ENCODE results near the gene ANXA5.

The ANXA5 gene

GRCh38 chr4:121677524-121677923 is 19.3 kb downstream of the ANXA5 start:
- Histone ChIP-seq H2BK5ac (ENCODE audit: low read length) (no peak overlapping the region), H3K79me1 (ENCODE audit: low read depth, low read length) (no peaks in the 10 kb centered on the region), H3K27me3 (ENCODE audit: control insufficient read depth in 3 of 3, insufficient read depth in 3 of 3, low read depth in 1 of 3, low read length in 3 of 3) (no peaks in the 10 kb centered on the region), H2BK120ac (ENCODE audit: low read depth, low read length) (no peak overlapping the region), H3K23ac (ENCODE audit: low read depth, low read length, poor library complexity) (no peak overlapping the region), H2BK15ac (ENCODE audit: low read length) (no peak overlapping the region), H2BK12ac (ENCODE audit: low read length) (no peak overlapping the region), H3K14ac (ENCODE audit: low read length) (no peak overlapping the region), H3K9ac (ENCODE audit: low read depth, low read length, poor library complexity) (no peak overlapping the region), H4K91ac (ENCODE audit: low read depth, low read length, poor library complexity) (no peak overlapping the region), H2AK5ac (ENCODE audit: low read depth, low read length) (no peak overlapping the region), H2AFZ (ENCODE audit: low read length) (no peak overlapping the region), H3K18ac (ENCODE audit: low read length) (no peak overlapping the region), H4K8ac (ENCODE audit: low read depth, low read length) (no peak overlapping the region), H3K4me3 (ENCODE audit: low read length in 2 of 2) (no peak overlapping the region), H3K4ac (ENCODE audit: low read length) (no peak overlapping the region), H3K4me2 (ENCODE audit: insufficient read depth, low read length, poor library complexity, severe bottlenecking) (no peak overlapping the region), H3K27ac (replicated peaks; ENCODE audit: low read length) (no peak overlapping the region), H3K36me3 (replicated peaks in 1 of 2; ENCODE audit: control insufficient read depth in 2 of 2, insufficient read depth in 2 of 2, low read length in 2 of 2) (peaks cover 16 to 93% of the 10 kb centered on the region in 2 donors), H3K9me3 (replicated peaks in 1 of 2; ENCODE audit: control insufficient read depth in 2 of 2, insufficient read depth in 1 of 2, low read depth in 1 of 2, low read length in 2 of 2) (no peaks in the 10 kb centered on the region), H3K4me1 (ENCODE audit: control insufficient read depth in 2 of 2, insufficient read depth in 1 of 2, low read depth in 1 of 2, low read length in 2 of 2) (no peaks in the 10 kb centered on the region)
- no peak for DNase-seq (ENCODE audit: low spot score)
- no CpG with 5 or more reads among the region's 1 CpG for WGBS, 2 donors (ENCODE audit: extremely low coverage in 2 of 2, insufficient read length in 2 of 2, insufficient replicate concordance in 1 of 2)

GRCh38 chr4:121676345-121677075 is 20.3 kb downstream of the ANXA5 start:
- Histone ChIP-seq H2AK5ac (ENCODE audit: low read depth, low read length) (no peak overlapping the region), H2AFZ (ENCODE audit: low read length) (no peak overlapping the region), H3K4me1 (ENCODE audit: control insufficient read depth in 2 of 2, insufficient read depth in 1 of 2, low read depth in 1 of 2, low read length in 2 of 2) (no peaks in the 10 kb centered on the region), H3K4me3 (ENCODE audit: low read length in 2 of 2) (no peak overlapping the region), H3K9me3 (replicated peaks in 1 of 2; ENCODE audit: control insufficient read depth in 2 of 2, insufficient read depth in 1 of 2, low read depth in 1 of 2, low read length in 2 of 2) (no peaks in the 10 kb centered on the region), H2BK12ac (ENCODE audit: low read length) (no peak overlapping the region), H3K18ac (ENCODE audit: low read length) (no peak overlapping the region), H3K27ac (replicated peaks; ENCODE audit: low read length) (no peak overlapping the region), H3K79me1 (ENCODE audit: low read depth, low read length) (no peaks in the 10 kb centered on the region), H3K23ac (ENCODE audit: low read depth, low read length, poor library complexity) (no peak overlapping the region), H3K36me3 (replicated peaks in 1 of 2; ENCODE audit: control insufficient read depth in 2 of 2, insufficient read depth in 2 of 2, low read length in 2 of 2) (peaks cover 18 to 93% of the 10 kb centered on the region in 2 donors), H2BK5ac (ENCODE audit: low read length) (no peak overlapping the region), H2BK15ac (ENCODE audit: low read length) (no peak overlapping the region), H3K27me3 (ENCODE audit: control insufficient read depth in 3 of 3, insufficient read depth in 3 of 3, low read depth in 1 of 3, low read length in 3 of 3) (no peaks in the 10 kb centered on the region), H3K9ac (ENCODE audit: low read depth, low read length, poor library complexity) (no peak overlapping the region), H3K14ac (ENCODE audit: low read length) (no peak overlapping the region), H3K4ac (ENCODE audit: low read length) (no peak overlapping the region), H4K8ac (ENCODE audit: low read depth, low read length) (no peak overlapping the region), H4K91ac (ENCODE audit: low read depth, low read length, poor library complexity) (no peak overlapping the region), H3K4me2 (ENCODE audit: insufficient read depth, low read length, poor library complexity, severe bottlenecking) (no peak overlapping the region), H2BK120ac (ENCODE audit: low read depth, low read length) (no peak overlapping the region)
- DNase-seq (ENCODE audit: low spot score), result no peak
- no CpG with 5 or more reads among the region's 6 CpGs for WGBS, 2 donors (ENCODE audit: extremely low coverage in 2 of 2, insufficient read length in 2 of 2, insufficient replicate concordance in 1 of 2)

GRCh38 chr4:121675715-121676114 is 21.1 kb downstream of the ANXA5 start:
- H3K9ac ChIP-seq (ENCODE audit: low read depth, low read length, poor library complexity), result no peak overlapping the region
- no peak overlapping the region for H2AFZ ChIP-seq (ENCODE audit: low read length)
- H2BK120ac ChIP-seq (ENCODE audit: low read depth, low read length), result no peak overlapping the region
- no peak overlapping the region for H3K23ac ChIP-seq (ENCODE audit: low read depth, low read length, poor library complexity)
- H3K27me3 ChIP-seq (ENCODE audit: control insufficient read depth in 3 of 3, insufficient read depth in 3 of 3, low read depth in 1 of 3, low read length in 3 of 3), result no peaks in the 10 kb centered on the region
- no peaks in the 10 kb centered on the region for H3K9me3 ChIP-seq (replicated peaks in 1 of 2; ENCODE audit: control insufficient read depth in 2 of 2, insufficient read depth in 1 of 2, low read depth in 1 of 2, low read length in 2 of 2)
- no peak overlapping the region for H2AK5ac ChIP-seq (ENCODE audit: low read depth, low read length)
- H3K14ac ChIP-seq (ENCODE audit: low read length), result no peak overlapping the region
- H2BK5ac ChIP-seq (ENCODE audit: low read length), result no peak overlapping the region
- H2BK15ac ChIP-seq (ENCODE audit: low read length), result no peak overlapping the region
- no CpG with 5 or more reads among the region's 2 CpGs for WGBS, 2 donors (ENCODE audit: extremely low coverage in 2 of 2, insufficient read length in 2 of 2, insufficient replicate concordance in 1 of 2)
- no peak overlapping the region for H3K27ac ChIP-seq (replicated peaks; ENCODE audit: low read length)
- H3K79me1 ChIP-seq (ENCODE audit: low read depth, low read length), result no peaks in the 10 kb centered on the region
- no peak for DNase-seq (ENCODE audit: low spot score)
- no peaks in the 10 kb centered on the region for H3K4me1 ChIP-seq (ENCODE audit: control insufficient read depth in 2 of 2, insufficient read depth in 1 of 2, low read depth in 1 of 2, low read length in 2 of 2)
- no peak overlapping the region for H4K8ac ChIP-seq (ENCODE audit: low read depth, low read length)
- no peak overlapping the region for H3K4me2 ChIP-seq (ENCODE audit: insufficient read depth, low read length, poor library complexity, severe bottlenecking)
- no peak overlapping the region for H2BK12ac ChIP-seq (ENCODE audit: low read length)
- no peak overlapping the region for H4K91ac ChIP-seq (ENCODE audit: low read depth, low read length, poor library complexity)
- H3K36me3 ChIP-seq (replicated peaks in 1 of 2; ENCODE audit: control insufficient read depth in 2 of 2, insufficient read depth in 2 of 2, low read length in 2 of 2), result peaks cover 15 to 93% of the 10 kb centered on the region in 2 donors
- no peak overlapping the region for H3K4me3 ChIP-seq (ENCODE audit: low read length in 2 of 2)
- no peak overlapping the region for H3K18ac ChIP-seq (ENCODE audit: low read length)
- H3K4ac ChIP-seq (ENCODE audit: low read length), result no peak overlapping the region

- no peak overlapping the region for H4K91ac ChIP-seq (ENCODE audit: low read depth, low read length, poor library complexity)
- no peak overlapping the region for H2BK15ac ChIP-seq (ENCODE audit: low read length)
- H2BK5ac ChIP-seq (ENCODE audit: low read length), result no peak overlapping the region
- no peaks in the 10 kb centered on the region for H3K9me3 ChIP-seq (replicated peaks in 1 of 2; ENCODE audit: control insufficient read depth in 2 of 2, insufficient read depth in 1 of 2, low read depth in 1 of 2, low read length in 2 of 2)
- DNase-seq (ENCODE audit: low spot score), result no peak
- no peaks in the 10 kb centered on the region for H3K79me1 ChIP-seq (ENCODE audit: low read depth, low read length)
- no peak overlapping the region for H3K4me2 ChIP-seq (ENCODE audit: insufficient read depth, low read length, poor library complexity, severe bottlenecking)
- no peak overlapping the region for H3K4ac ChIP-seq (ENCODE audit: low read length)
- no peak overlapping the region for H2AK5ac ChIP-seq (ENCODE audit: low read depth, low read length)
- H3K36me3 ChIP-seq (replicated peaks in 1 of 2; ENCODE audit: control insufficient read depth in 2 of 2, insufficient read depth in 2 of 2, low read length in 2 of 2), result peaks cover 15 to 93% of the 10 kb centered on the region in 2 donors
- H2BK120ac ChIP-seq (ENCODE audit: low read depth, low read length), result no peak overlapping the region
- H3K27ac ChIP-seq (replicated peaks; ENCODE audit: low read length), result no peak overlapping the region
- no peak overlapping the region for H4K8ac ChIP-seq (ENCODE audit: low read depth, low read length)
- H3K9ac ChIP-seq (ENCODE audit: low read depth, low read length, poor library complexity), result no peak overlapping the region
- no peaks in the 10 kb centered on the region for H3K27me3 ChIP-seq (ENCODE audit: control insufficient read depth in 3 of 3, insufficient read depth in 3 of 3, low read depth in 1 of 3, low read length in 3 of 3)
- H3K23ac ChIP-seq (ENCODE audit: low read depth, low read length, poor library complexity), result no peak overlapping the region
- no peak overlapping the region for H3K14ac ChIP-seq (ENCODE audit: low read length)
- WGBS, 2 donors (ENCODE audit: extremely low coverage in 2 of 2, insufficient read length in 2 of 2, insufficient replicate concordance in 1 of 2), result no CpG with 5 or more reads among the region's 2 CpGs
- no peaks in the 10 kb centered on the region for H3K4me1 ChIP-seq (ENCODE audit: control insufficient read depth in 2 of 2, insufficient read depth in 1 of 2, low read depth in 1 of 2, low read length in 2 of 2)
- no peak overlapping the region for H2BK12ac ChIP-seq (ENCODE audit: low read length)
- H3K4me3 ChIP-seq (ENCODE audit: low read length in 2 of 2), result no peak overlapping the region
- H2AFZ ChIP-seq (ENCODE audit: low read length), result no peak overlapping the region
- no peak overlapping the region for H3K18ac ChIP-seq (ENCODE audit: low read length)
Observed at GRCh38 chr4:121674696-121675095, 22.1 kb downstream of the ANXA5 start.

Measured in neuronal stem cell (in vitro differentiated cells).